ENCODE data around the gene APEH.

APEH gene

DNA sequence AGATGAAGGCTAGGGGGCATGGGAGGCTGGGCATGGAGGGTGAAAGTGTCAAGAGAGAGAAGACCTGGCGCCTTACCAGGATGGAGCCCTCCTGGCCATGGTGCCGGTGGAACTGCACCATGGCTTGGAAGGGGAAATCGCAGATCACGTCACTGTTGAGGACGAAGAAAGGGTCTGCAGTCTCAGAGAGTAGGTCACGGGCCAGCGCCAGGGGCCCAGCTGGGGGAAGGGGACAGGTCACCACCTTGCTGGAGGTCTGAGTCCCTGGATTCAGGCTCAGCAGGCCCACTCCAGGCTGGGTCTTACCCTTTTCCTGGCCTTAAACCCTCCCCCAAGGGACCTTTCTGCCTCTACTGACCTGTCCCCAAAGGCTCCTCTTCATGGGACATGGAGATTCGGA is 48.7 kb downstream of the APEH start:
- DNase-seq (ENCODE audit: insufficient read length, low spot score) (no peak), FAIRE-seq (no peak)

GRCh38 chr3:49723296-49723627 is 49.1 kb downstream of the APEH start:
- no peak for DNase-seq (ENCODE audit: insufficient read length, low spot score)
- peak; percentile 64 for FAIRE-seq

- FAIRE-seq (peak; percentile 99), DNase-seq (ENCODE audit: insufficient read length, low spot score) (peak; percentile 97)
Measured at GRCh38 chr3:49723628-49724551, 49.7 kb downstream of the APEH start, which contains the start of gene GMPPB. TSS of gene GMPPB (minus strand) at chr3:49723951. CDS start at chr3:49723726, 225 bp downstream.

DNA sequence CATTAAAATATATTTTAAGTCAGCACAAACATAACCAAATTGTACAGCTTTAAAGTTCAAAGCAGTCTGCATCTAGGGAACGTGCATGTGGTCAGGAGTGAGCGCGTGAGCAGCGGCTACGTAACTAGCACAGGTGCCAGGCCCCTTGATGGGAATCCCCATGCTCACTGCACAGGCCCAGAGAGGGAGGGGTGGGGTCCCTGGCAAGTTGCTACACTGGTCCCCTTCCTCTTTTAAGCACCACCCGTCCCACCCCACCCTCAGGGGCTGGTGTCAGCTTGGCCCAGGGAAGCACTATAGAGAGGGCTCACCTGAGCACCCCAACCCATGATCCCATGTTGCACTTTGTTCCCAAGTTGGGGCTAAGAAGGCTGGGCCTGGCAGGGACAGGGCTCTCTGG is 50.4 kb downstream of the APEH start:
- DNase-seq (ENCODE audit: insufficient read length, low spot score) = no peak
- FAIRE-seq = no peak

GRCh38 chr3:49725906-49726681 is 51.9 kb downstream of the APEH start:
- FAIRE-seq (no peak), DNase-seq (ENCODE audit: insufficient read length, low spot score) (no peak)

DNA sequence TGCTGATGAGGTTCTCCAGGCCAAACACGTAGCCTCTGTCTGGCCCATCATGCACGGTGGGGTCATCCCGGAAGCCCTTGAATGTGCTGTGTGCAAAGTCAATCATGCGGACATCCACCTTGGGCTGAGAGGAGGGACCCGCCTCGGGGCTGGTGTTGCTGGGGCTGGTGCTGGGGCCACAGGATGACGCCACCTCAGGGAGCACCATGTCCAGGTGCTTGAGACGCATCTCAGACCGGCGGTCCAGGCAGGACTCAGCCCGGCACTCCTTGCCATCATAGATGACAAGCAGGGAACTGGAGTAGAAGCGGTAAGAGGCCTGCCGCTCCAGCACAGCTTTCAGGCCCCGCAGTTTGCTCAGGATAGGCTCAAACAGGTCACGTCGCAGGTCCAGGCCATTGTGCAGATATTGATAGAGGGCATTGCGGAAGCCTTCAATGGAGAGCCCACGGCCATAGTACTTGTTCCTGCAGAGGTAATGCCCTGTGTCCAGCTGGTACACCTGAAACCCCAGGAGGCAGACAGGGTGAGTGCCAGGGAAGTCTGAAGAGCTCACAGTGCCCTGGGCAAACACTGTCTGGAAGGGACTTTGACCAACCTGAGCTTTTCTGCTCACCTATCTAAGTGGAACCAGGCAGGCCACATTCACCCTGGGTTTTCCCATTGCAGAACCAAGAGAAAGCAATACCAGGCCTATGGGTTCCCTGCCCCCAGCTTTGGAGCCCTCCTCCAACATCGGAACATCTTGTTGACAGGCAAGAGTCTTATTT is 53.2 kb downstream of the APEH start:
- no peak for FAIRE-seq

GRCh38 chr3:49727924-49728361 is 53.8 kb downstream of the APEH start:
- no peak for FAIRE-seq
- DNase-seq (ENCODE audit: insufficient read length, low spot score) = no peak

More for the DNA sequence above, 53.2 kb downstream of the APEH start:
- DNase-seq (ENCODE audit: insufficient read length, low spot score) = no peak

DNA sequence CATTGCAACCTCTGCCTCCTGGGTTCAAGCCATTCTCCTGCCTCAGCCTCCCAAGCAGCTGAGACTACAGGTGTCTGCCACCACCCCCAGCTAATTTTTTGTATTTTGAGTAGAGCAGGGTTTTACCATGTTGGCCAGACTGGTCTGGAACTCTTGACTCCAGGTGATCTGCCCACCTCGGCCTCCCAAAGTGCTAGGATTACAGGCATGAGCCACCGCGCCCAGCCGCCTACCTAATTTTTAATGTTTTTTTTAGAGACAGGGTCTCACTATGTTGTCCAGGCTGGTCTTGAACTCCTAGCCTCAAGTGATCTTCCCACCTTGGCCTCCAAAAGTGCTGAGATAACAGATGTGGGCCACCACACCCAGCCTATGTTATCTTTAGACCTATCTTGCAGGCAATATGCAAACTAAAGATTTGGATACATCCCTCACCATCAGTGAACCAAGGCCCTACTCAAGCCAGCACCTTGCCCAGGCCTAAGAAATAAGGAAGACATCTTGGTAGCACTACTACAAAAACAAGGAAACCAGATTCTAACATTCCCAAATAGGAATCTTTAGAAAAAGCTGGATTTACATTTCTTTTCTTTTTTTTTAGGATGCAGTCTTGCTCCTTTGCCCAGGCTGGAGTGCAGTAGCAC is 55.9 kb downstream of the APEH start:
- DNase-seq (ENCODE audit: insufficient read length, low spot score) = no peak
- FAIRE-seq = no peak

DNA sequence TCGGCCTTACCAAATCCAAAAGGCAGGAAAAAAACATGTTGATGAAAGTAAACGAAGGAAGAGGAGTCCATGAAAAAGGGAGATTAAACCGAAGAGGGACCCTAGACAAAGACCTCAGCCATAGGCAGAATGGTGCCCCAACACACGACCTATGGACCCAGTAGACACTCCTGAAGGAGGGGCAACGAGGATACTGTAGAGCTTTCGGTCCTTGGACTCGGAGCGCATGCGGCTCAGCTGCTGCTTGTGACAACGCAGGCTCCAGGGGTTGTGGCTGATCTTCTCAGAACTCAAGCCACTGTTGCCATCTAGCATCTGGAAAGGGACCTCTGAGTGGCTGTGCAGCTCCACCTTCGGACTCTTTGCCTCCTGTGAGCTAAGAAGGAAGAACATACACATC is 58.4 kb downstream of the APEH start:
- DNase-seq (ENCODE audit: insufficient read length, low spot score) (no peak), FAIRE-seq (no peak)

DNA sequence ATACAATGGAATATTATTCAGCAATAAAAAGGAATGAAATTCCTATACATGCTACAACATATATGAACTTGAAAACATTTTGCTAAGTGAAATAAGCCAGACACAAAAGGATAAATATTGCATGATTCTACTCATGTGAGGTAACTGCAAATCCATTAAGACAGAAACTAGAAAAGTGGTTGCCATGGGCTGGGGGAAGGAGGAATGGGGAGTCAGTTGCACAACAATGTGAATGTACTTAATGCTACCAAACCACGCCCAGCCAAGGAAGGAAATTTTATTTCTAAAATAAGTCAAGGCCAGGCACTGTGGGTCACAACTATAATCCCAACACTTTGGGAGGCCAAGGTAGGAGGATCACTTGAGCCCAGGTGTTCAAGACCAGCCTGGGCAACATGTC is 59.4 kb downstream of the APEH start:
- DNase-seq (ENCODE audit: insufficient read length, low spot score) (no peak), FAIRE-seq (peak; percentile 54)
